D721Med (cell line): ENCODE data around the gene CAMK2N2.

Source experiments
- DNase-seq: peaks from one replicate; pipeline ENCODE4 v3.0.0; 2011; ENCODE audit warnings: low spot score; ENCODE audit not compliant: insufficient read length
- FAIRE-seq: peaks from 2 replicates; lab custom pipeline; 2011; peaks lifted over from hg19 to GRCh38; lab: Jason Lieb, UNC
- TF ChIP-seq, protein P1 (sequence below): IDR thresholded peaks from 2 replicates; pipeline ENCODE4 v1.5.1; 2012; ENCODE audit warnings: mild to moderate bottlenecking, control low read depth; ENCODE audit not compliant: insufficient read depth; ENCODE audit errors: missing control alignments

CAMK2N2 gene

DNA sequence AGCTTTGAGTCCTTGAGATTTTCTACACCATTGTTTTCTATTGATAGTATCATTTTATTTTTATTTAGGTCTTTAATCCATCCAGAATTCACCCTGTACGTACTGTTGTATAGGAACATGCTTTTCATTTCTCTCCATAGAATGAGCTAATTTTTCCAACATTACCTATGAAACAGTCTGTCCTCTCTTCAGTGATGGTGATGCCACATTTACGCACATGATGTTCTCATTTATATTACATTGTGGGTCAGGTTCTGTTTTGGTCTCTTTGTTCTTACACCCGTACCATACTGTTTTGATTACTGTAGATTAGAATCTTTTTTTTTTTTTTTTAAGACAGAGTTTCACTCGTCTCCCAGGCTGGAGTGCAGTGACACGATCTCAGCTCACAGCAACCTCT is 49.6 kb downstream of the CAMK2N2 start:
- FAIRE-seq (no peak), DNase-seq (no peak)
- TF ChIP-seq, protein P1, sequence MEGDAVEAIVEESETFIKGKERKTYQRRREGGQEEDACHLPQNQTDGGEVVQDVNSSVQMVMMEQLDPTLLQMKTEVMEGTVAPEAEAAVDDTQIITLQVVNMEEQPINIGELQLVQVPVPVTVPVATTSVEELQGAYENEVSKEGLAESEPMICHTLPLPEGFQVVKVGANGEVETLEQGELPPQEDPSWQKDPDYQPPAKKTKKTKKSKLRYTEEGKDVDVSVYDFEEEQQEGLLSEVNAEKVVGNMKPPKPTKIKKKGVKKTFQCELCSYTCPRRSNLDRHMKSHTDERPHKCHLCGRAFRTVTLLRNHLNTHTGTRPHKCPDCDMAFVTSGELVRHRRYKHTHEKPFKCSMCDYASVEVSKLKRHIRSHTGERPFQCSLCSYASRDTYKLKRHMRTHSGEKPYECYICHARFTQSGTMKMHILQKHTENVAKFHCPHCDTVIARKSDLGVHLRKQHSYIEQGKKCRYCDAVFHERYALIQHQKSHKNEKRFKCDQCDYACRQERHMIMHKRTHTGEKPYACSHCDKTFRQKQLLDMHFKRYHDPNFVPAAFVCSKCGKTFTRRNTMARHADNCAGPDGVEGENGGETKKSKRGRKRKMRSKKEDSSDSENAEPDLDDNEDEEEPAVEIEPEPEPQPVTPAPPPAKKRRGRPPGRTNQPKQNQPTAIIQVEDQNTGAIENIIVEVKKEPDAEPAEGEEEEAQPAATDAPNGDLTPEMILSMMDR: no peak

GRCh38 chr3:184211297-184211696 is 50.1 kb downstream of the CAMK2N2 start:
- FAIRE-seq: no peak
- TF ChIP-seq, protein P1: no peak

More at GRCh38 chr3:184211297-184211696, 50.1 kb downstream of the CAMK2N2 start:
- DNase-seq: no peak
